ENCODE data around the gene FABP6.

Gene FABP6

DNA sequence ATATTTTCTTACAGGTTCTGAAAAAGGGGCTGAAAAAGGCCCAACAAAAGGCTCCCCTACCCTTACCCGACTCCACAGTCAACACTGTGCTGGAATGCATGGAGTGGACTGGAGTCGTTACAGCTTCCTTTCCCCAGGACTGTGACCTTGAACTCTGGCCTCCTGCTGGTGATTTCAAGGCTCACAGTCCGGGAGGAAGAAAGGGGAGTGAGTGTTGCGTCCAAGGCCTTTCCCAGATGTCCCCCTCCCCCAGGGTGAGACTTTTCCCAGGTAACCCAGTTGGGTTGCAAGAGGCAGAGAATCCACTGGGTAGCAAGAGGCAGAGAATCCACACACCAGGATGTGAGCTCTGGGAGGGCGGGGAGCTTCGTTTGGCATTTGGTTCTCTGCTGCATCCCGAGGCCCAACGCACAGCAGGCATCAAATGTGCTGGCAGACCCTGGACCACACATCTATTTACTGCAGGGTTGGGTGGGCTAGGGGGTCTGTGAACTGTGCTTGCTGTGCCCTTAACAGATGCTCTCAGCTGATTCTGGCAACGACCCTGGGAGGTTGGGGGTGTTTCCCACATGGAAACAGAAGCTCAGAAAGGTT is 37.5 kb downstream of the FABP6 start:
- H3K4me1 ChIP-seq (ENCODE audit: control insufficient read depth, insufficient read depth, low read length): peaks cover 3% of the 10 kb centered on the region; the same call in 1 of the 2 replicates
- no peaks in the 10 kb centered on the region for H3K36me3 ChIP-seq (ENCODE audit: control insufficient read depth in 2 of 2, insufficient read depth in 1 of 2, low read length in 2 of 2)
- CTCF ChIA-PET: interaction anchor here (1.0 kb wide), 1 partner anchor 78 kb away, joined by 3 read pairs; no protein-coding TSS in a partner anchor
- no peak overlapping the region for H3K4me3 ChIP-seq (ENCODE audit: low read depth, low read length)
- H3K9me3 ChIP-seq (ENCODE audit: control insufficient read depth, insufficient read depth, low read depth, low read length): no peaks in the 10 kb centered on the region
- TF ChIP-seq ZNF530 (tag by site-specific recombination; IDR thresholded peaks at IDR 0.05; ENCODE audit: low read depth) (no peak), ZSCAN16 (tag by site-specific recombination; IDR thresholded peaks at IDR 0.05) (no peak), ZNF843 (tag by site-specific recombination; IDR thresholded peaks at IDR 0.05) (no peak), ZNF2 (tag by site-specific recombination; IDR thresholded peaks at IDR 0.05) (no peak), KLF16 (tag by site-specific recombination; IDR thresholded peaks at IDR 0.05) (no peak), ZNF366 (tag by site-specific recombination; conservative IDR thresholded peaks at IDR 0.05) (no peak), ZNF621 (tag by site-specific recombination; IDR thresholded peaks at IDR 0.05) (no peak), SP2 (tag by site-specific recombination; IDR thresholded peaks at IDR 0.05) (no peak), ZNF48 (tag by site-specific recombination; IDR thresholded peaks at IDR 0.05) (no peak), ZSCAN30 (tag by site-specific recombination; IDR thresholded peaks at IDR 0.05) (no peak), ZNF155 (tag by site-specific recombination; IDR thresholded peaks at IDR 0.05) (no peak), GFI1B (tag by site-specific recombination; IDR thresholded peaks at IDR 0.05) (no peak), ZNF521 (tag by site-specific recombination; IDR thresholded peaks at IDR 0.05) (no peak), ZBTB20 (tag by site-specific recombination; IDR thresholded peaks at IDR 0.05) (no peak)
- TF ChIP-seq, protein P1, sequence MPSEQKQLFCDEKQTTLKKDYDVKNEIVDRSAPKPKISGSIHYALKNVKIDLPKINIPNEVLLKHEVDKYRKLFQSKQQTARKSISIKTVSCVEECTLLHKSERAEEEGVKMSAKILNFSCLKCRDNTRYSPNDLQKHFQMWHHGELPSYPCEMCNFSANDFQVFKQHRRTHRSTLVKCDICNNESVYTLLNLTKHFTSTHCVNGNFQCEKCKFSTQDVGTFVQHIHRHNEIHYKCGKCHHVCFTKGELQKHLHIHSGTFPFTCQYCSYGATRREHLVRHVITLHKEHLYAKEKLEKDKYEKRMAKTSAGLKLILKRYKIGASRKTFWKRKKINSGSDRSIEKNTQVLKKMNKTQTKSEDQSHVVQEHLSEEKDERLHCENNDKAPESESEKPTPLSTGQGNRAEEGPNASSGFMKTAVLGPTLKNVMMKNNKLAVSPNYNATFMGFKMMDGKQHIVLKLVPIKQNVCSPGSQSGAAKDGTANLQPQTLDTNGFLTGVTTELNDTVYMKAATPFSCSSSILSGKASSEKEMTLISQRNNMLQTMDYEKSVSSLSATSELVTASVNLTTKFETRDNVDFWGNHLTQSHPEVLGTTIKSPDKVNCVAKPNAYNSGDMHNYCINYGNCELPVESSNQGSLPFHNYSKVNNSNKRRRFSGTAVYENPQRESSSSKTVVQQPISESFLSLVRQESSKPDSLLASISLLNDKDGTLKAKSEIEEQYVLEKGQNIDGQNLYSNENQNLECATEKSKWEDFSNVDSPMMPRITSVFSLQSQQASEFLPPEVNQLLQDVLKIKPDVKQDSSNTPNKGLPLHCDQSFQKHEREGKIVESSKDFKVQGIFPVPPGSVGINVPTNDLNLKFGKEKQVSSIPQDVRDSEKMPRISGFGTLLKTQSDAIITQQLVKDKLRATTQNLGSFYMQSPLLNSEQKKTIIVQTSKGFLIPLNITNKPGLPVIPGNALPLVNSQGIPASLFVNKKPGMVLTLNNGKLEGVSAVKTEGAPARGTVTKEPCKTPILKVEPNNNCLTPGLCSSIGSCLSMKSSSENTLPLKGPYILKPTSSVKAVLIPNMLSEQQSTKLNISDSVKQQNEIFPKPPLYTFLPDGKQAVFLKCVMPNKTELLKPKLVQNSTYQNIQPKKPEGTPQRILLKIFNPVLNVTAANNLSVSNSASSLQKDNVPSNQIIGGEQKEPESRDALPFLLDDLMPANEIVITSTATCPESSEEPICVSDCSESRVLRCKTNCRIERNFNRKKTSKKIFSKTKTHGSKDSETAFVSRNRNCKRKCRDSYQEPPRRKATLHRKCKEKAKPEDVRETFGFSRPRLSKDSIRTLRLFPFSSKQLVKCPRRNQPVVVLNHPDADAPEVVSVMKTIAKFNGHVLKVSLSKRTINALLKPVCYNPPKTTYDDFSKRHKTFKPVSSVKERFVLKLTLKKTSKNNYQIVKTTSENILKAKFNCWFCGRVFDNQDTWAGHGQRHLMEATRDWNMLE (tag by site-specific recombination; conservative IDR thresholded peaks at IDR 0.05; ENCODE audit: low read depth): no peak
- TF ChIP-seq, protein P2, sequence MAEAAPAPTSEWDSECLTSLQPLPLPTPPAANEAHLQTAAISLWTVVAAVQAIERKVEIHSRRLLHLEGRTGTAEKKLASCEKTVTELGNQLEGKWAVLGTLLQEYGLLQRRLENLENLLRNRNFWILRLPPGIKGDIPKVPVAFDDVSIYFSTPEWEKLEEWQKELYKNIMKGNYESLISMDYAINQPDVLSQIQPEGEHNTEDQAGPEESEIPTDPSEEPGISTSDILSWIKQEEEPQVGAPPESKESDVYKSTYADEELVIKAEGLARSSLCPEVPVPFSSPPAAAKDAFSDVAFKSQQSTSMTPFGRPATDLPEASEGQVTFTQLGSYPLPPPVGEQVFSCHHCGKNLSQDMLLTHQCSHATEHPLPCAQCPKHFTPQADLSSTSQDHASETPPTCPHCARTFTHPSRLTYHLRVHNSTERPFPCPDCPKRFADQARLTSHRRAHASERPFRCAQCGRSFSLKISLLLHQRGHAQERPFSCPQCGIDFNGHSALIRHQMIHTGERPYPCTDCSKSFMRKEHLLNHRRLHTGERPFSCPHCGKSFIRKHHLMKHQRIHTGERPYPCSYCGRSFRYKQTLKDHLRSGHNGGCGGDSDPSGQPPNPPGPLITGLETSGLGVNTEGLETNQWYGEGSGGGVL (tag by site-specific recombination; IDR thresholded peaks at IDR 0.05): no peak
- TF ChIP-seq, protein P3, sequence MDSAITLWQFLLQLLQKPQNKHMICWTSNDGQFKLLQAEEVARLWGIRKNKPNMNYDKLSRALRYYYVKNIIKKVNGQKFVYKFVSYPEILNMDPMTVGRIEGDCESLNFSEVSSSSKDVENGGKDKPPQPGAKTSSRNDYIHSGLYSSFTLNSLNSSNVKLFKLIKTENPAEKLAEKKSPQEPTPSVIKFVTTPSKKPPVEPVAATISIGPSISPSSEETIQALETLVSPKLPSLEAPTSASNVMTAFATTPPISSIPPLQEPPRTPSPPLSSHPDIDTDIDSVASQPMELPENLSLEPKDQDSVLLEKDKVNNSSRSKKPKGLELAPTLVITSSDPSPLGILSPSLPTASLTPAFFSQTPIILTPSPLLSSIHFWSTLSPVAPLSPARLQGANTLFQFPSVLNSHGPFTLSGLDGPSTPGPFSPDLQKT (IDR thresholded peaks at IDR 0.05; ENCODE audit: borderline replicate concordance, low read depth, low read length): no peak
- TF ChIP-seq, protein P4, sequence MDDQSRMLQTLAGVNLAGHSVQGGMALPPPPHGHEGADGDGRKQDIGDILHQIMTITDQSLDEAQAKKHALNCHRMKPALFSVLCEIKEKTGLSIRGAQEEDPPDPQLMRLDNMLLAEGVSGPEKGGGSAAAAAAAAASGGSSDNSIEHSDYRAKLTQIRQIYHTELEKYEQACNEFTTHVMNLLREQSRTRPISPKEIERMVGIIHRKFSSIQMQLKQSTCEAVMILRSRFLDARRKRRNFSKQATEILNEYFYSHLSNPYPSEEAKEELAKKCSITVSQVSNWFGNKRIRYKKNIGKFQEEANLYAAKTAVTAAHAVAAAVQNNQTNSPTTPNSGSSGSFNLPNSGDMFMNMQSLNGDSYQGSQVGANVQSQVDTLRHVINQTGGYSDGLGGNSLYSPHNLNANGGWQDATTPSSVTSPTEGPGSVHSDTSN (CRISPR knock-in tag; IDR thresholded peaks at IDR 0.05): no peak
- POLR2A ChIA-PET: no interaction called here
- no peak overlapping the region for H3K27ac ChIP-seq (ENCODE audit: extremely low read depth, low read depth, low read length)
